GM18499 (cell line): ENCODE results near the gene ZNF385B.

Experiments used
- ATAC-seq: cut with Tn5 transposase; IDR thresholded peaks from one replicate; pipeline ENCODE4 v1.9.1; 2021; ENCODE audit warnings: moderate number of reproducible peaks; ENCODE audit not compliant: insufficient read depth, unreplicated experiment

ZNF385B gene

GRCh38 chr2:179692043-179692442 lies 169.4 kb downstream of the ZNF385B start:
- ATAC-seq = no peak

- no peak for ATAC-seq
These were observed 170.2 kb downstream of the ZNF385B start for GRCh38 chr2:179691235-179691634.

- ATAC-seq = no peak
These were observed 174.6 kb downstream of the ZNF385B start for GRCh38 chr2:179686718-179687342.

- ATAC-seq = no peak
These were observed 175.3 kb downstream of the ZNF385B start for GRCh38 chr2:179686069-179686468.

- no peak for ATAC-seq
These were observed 176.3 kb downstream of the ZNF385B start for GRCh38 chr2:179685146-179685545.

- ATAC-seq = no peak
These were observed 178.7 kb downstream of the ZNF385B start for GRCh38 chr2:179682756-179683155.

- ATAC-seq = no peak
These were observed 183.5 kb downstream of the ZNF385B start for GRCh38 chr2:179677746-179678505.

- no peak for ATAC-seq
These were observed 184.2 kb downstream of the ZNF385B start for GRCh38 chr2:179677077-179677688.

- ATAC-seq = no peak
These were observed 186.0 kb downstream of the ZNF385B start for GRCh38 chr2:179675435-179675834.

GRCh38 chr2:179671043-179671981 lies 190.1 kb downstream of the ZNF385B start:
- ATAC-seq = no peak

- ATAC-seq = no peak
These were observed 192.2 kb downstream of the ZNF385B start for GRCh38 chr2:179669196-179669595.

GRCh38 chr2:179664972-179665812 lies 196.2 kb downstream of the ZNF385B start:
- ATAC-seq = no peak

GRCh38 chr2:179661986-179662385 lies 199.4 kb downstream of the ZNF385B start:
- ATAC-seq = no peak

- ATAC-seq = no peak
These were observed 204.3 kb downstream of the ZNF385B start for GRCh38 chr2:179657068-179657595.

GRCh38 chr2:179655627-179656026 lies 205.8 kb downstream of the ZNF385B start:
- no peak for ATAC-seq

- no peak for ATAC-seq
These were observed 206.6 kb downstream of the ZNF385B start for GRCh38 chr2:179654806-179655205.

- no peak for ATAC-seq
These were observed 209.1 kb downstream of the ZNF385B start for GRCh38 chr2:179652296-179652695.

GRCh38 chr2:179650420-179650819 lies 211.0 kb downstream of the ZNF385B start:
- ATAC-seq = no peak

- no peak for ATAC-seq
These were observed 214.4 kb downstream of the ZNF385B start for GRCh38 chr2:179646862-179647587.
